Measurements from ENCODE around the gene ELP6.
"Not testable (repeated sequence)": the region's sequence is repeated elsewhere in the genome, so short reads cannot be mapped to it uniquely, and the experiment has no call there.

ELP6 gene

GRCh38 chr3:47504113-47504512 is 9.4 kb downstream of the ELP6 start:
- H3K9me3 ChIP-seq (ENCODE audit: low read length) = no peaks in the 10 kb centered on the region
- peaks cover 33% of the 10 kb centered on the region for H3K36me3 ChIP-seq (ENCODE audit: insufficient read depth, low read length)
- H3K27ac ChIP-seq (ENCODE audit: low read depth, low read length) = no peak overlapping the region

DNA sequence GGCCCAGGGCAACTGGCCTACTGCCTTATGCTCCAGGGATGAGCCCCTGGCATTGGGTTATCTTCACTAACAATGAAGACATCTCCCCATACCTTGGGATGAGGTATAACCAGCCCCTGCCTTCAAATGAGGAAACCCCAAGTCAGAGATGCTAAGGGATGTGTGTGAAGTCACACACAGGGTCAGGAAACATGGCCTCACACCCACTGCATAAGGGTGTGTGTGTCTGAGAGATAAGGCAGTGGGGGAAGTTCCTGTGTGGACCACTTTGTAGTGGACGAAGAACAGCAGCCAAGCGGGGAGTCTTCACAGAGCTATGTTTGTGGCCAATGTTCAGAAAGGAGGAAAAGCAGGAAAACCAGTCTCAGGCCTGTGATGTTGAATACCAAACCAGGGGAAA is 10.5 kb downstream of the ELP6 start:
- Histone ChIP-seq H3K36me3 (ENCODE audit: insufficient read depth, low read length) (peaks cover 41% of the 10 kb centered on the region), H3K9me3 (ENCODE audit: low read length) (no peaks in the 10 kb centered on the region), H3K27me3 (ENCODE audit: control insufficient read depth in 1 of 2, insufficient read depth in 2 of 2, low read length in 2 of 2) (no peaks in the 10 kb centered on the region), H3K4me3 (ENCODE audit: low read depth in 1 of 2, low read length in 2 of 2) (no peak overlapping the region), H3K4me1 (ENCODE audit: insufficient read depth, low read length) (no peaks in the 10 kb centered on the region), H3K27ac (ENCODE audit: low read depth, low read length) (no peak overlapping the region), H3K9ac (ENCODE audit: low read length) (no peak overlapping the region)

More at GRCh38 chr3:47504113-47504512, 9.4 kb downstream of the ELP6 start:
- Histone ChIP-seq H3K4me3 (ENCODE audit: low read depth in 1 of 2, low read length in 2 of 2) (no peak overlapping the region), H3K9ac (ENCODE audit: low read length) (no peak overlapping the region), H3K4me1 (ENCODE audit: insufficient read depth, low read length) (no peaks in the 10 kb centered on the region), H3K27me3 (ENCODE audit: control insufficient read depth in 1 of 2, insufficient read depth in 2 of 2, low read length in 2 of 2) (no peaks in the 10 kb centered on the region)

GRCh38 chr3:47496892-47497291 is 16.6 kb downstream of the ELP6 start:
- Histone ChIP-seq H3K4me1 (ENCODE audit: insufficient read depth, low read length) (no peaks in the 10 kb centered on the region), H3K4me3 (ENCODE audit: low read depth in 1 of 2, low read length in 2 of 2) (no peak overlapping the region), H3K36me3 (ENCODE audit: insufficient read depth, low read length) (peaks cover 37% of the 10 kb centered on the region)

GRCh38 chr3:47495886-47496285 is 17.6 kb downstream of the ELP6 start:
- Histone ChIP-seq H3K9ac (ENCODE audit: low read length) (no peak overlapping the region), H3K27me3 (ENCODE audit: control insufficient read depth in 1 of 2, insufficient read depth in 2 of 2, low read length in 2 of 2) (no peaks in the 10 kb centered on the region), H3K9me3 (ENCODE audit: low read length) (no peaks in the 10 kb centered on the region), H3K36me3 (ENCODE audit: insufficient read depth, low read length) (peaks cover 29% of the 10 kb centered on the region), H3K4me1 (ENCODE audit: insufficient read depth, low read length) (no peaks in the 10 kb centered on the region), H3K4me3 (ENCODE audit: low read depth in 1 of 2, low read length in 2 of 2) (no peak overlapping the region), H3K27ac (ENCODE audit: low read depth, low read length) (no peak overlapping the region)

More at GRCh38 chr3:47496892-47497291, 16.6 kb downstream of the ELP6 start:
- H3K27me3 ChIP-seq (ENCODE audit: control insufficient read depth in 1 of 2, insufficient read depth in 2 of 2, low read length in 2 of 2) = no peaks in the 10 kb centered on the region
- H3K27ac ChIP-seq (ENCODE audit: low read depth, low read length) = no peak overlapping the region
- no peaks in the 10 kb centered on the region for H3K9me3 ChIP-seq (ENCODE audit: low read length)
- no peak overlapping the region for H3K9ac ChIP-seq (ENCODE audit: low read length)

DNA sequence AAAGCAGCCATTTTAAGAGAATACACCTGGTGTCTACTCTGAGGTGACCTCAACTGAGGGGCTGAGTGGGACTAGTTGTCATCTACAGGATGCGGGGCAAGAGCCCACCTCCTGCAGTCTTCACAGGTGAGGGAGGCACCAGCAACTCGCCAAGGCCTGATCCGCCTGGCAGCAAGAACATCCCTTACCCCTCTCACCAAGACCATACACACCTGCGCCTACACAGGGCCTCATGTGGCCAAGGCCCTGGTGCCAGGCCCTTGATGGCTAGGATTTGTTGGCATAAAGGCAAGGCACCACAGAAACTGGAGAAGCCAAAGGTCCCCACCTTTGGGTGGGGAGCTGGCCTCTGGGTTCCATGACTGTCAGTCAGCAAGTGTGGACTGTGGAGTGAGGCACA is 18.4 kb downstream of the ELP6 start:
- Histone ChIP-seq H3K36me3 (ENCODE audit: insufficient read depth, low read length) (peaks cover 24% of the 10 kb centered on the region), H3K9me3 (ENCODE audit: low read length) (no peaks in the 10 kb centered on the region), H3K4me3 (ENCODE audit: low read depth in 1 of 2, low read length in 2 of 2) (no peak overlapping the region), H3K9ac (ENCODE audit: low read length) (no peak overlapping the region), H3K27ac (ENCODE audit: low read depth, low read length) (no peak overlapping the region), H3K27me3 (ENCODE audit: control insufficient read depth in 1 of 2, insufficient read depth in 2 of 2, low read length in 2 of 2) (no peaks in the 10 kb centered on the region), H3K4me1 (ENCODE audit: insufficient read depth, low read length) (no peaks in the 10 kb centered on the region)

DNA sequence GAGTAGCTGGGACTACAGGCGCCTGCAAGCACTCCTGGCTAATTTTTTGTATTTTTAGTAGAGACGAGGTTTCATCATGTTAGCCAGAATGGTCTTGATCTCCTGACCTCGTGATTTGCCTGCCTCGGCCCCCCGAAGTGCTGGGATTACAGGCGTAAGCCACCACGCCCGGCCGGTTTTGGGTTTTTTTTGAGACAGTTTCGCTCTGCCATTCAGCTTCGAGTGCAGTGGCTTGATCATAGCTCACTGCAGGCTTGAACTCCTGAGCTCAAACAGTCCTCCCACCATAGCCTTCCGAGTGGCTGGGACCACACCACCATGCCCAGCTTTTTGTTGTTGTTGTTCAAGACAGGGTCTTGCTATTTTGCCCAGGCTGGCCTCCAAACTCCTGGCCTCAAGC is 21.7 kb downstream of the ELP6 start:
- no peak overlapping the region for H3K4me3 ChIP-seq (ENCODE audit: low read depth in 1 of 2, low read length in 2 of 2)
- H3K27ac ChIP-seq (ENCODE audit: low read depth, low read length) = no peak overlapping the region
- H3K9ac ChIP-seq (ENCODE audit: low read length) = no peak overlapping the region
- H3K36me3 ChIP-seq (ENCODE audit: insufficient read depth, low read length) = peaks cover 11% of the 10 kb centered on the region
- no peaks in the 10 kb centered on the region for H3K9me3 ChIP-seq (ENCODE audit: low read length)
- no peaks in the 10 kb centered on the region for H3K4me1 ChIP-seq (ENCODE audit: insufficient read depth, low read length)
- H3K27me3 ChIP-seq (ENCODE audit: control insufficient read depth in 1 of 2, insufficient read depth in 2 of 2, low read length in 2 of 2) = no peaks in the 10 kb centered on the region

GRCh38 chr3:47491186-47491585 is 22.3 kb downstream of the ELP6 start:
- no peak overlapping the region for H3K27ac ChIP-seq (ENCODE audit: low read depth, low read length)
- no peaks in the 10 kb centered on the region for H3K27me3 ChIP-seq (ENCODE audit: control insufficient read depth in 1 of 2, insufficient read depth in 2 of 2, low read length in 2 of 2)
- H3K36me3 ChIP-seq (ENCODE audit: insufficient read depth, low read length) = peaks cover 11% of the 10 kb centered on the region

DNA sequence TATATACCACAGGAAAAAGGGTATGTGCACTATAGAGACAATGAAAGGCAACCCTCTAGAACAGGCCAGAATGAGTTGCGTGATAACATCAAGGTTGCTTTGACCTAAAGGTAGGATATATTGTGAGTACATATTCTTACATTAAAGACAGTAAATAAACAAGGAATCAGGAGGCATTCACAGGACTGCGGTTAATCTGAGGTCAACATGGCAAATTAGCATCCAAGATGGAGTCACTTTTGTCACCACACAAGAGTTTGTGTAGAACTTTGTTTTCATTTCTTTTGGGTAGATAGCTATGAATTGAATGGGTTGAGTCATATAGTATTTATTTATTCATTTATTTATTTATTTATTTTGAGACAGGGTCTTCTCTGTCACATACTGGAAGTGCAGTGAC is 26.2 kb downstream of the ELP6 start:
- no peak overlapping the region for H3K27ac ChIP-seq (ENCODE audit: low read depth, low read length)

More at GRCh38 chr3:47491186-47491585, 22.3 kb downstream of the ELP6 start:
- Histone ChIP-seq H3K9me3 (ENCODE audit: low read length) (no peaks in the 10 kb centered on the region), H3K4me3 (ENCODE audit: low read depth in 1 of 2, low read length in 2 of 2) (no peak overlapping the region), H3K9ac (ENCODE audit: low read length) (no peak overlapping the region), H3K4me1 (ENCODE audit: insufficient read depth, low read length) (no peaks in the 10 kb centered on the region)

GRCh38 chr3:47485812-47486211 is 27.7 kb downstream of the ELP6 start:
- no peak overlapping the region for H3K9ac ChIP-seq (ENCODE audit: low read length)
- no peaks in the 10 kb centered on the region for H3K27me3 ChIP-seq (ENCODE audit: control insufficient read depth in 1 of 2, insufficient read depth in 2 of 2, low read length in 2 of 2)
- no peak overlapping the region for H3K4me3 ChIP-seq (ENCODE audit: low read depth in 1 of 2, low read length in 2 of 2)
- no peaks in the 10 kb centered on the region for H3K4me1 ChIP-seq (ENCODE audit: insufficient read depth, low read length)
- H3K27ac ChIP-seq (ENCODE audit: low read depth, low read length) = no peak overlapping the region
- no peaks in the 10 kb centered on the region for H3K9me3 ChIP-seq (ENCODE audit: low read length)
- no peaks in the 10 kb centered on the region for H3K36me3 ChIP-seq (ENCODE audit: insufficient read depth, low read length)

More for the DNA sequence above, 26.2 kb downstream of the ELP6 start:
- no peaks in the 10 kb centered on the region for H3K36me3 ChIP-seq (ENCODE audit: insufficient read depth, low read length)
- H3K9ac ChIP-seq (ENCODE audit: low read length) = no peak overlapping the region
- H3K9me3 ChIP-seq (ENCODE audit: low read length) = no peaks in the 10 kb centered on the region
- H3K4me1 ChIP-seq (ENCODE audit: insufficient read depth, low read length) = no peaks in the 10 kb centered on the region
- H3K4me3 ChIP-seq (ENCODE audit: low read depth in 1 of 2, low read length in 2 of 2) = no peak overlapping the region
- H3K27me3 ChIP-seq (ENCODE audit: control insufficient read depth in 1 of 2, insufficient read depth in 2 of 2, low read length in 2 of 2) = no peaks in the 10 kb centered on the region

DNA sequence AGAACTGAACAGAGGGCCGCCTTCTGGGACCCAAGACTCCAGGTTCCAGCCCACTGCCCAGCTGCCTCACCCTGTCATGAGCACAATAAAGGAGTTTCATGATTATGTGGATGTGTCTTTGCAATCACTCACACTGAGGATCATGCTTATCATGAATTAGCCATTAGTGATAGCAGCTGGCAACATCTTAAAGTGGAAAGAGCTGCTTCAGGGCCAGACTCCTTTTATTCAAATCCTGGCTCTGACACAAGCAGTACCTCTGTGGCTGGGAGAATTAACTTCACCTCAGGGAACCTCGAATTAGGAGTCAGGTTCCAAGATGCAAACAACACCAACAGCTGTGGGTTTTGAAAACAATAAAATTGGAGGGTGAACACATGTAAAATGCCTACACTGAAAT is 31.1 kb downstream of the ELP6 start:
- H3K9me3 ChIP-seq (ENCODE audit: low read length) = no peaks in the 10 kb centered on the region
- H3K27me3 ChIP-seq (ENCODE audit: control insufficient read depth in 1 of 2, insufficient read depth in 2 of 2, low read length in 2 of 2) = no peaks in the 10 kb centered on the region
- no peaks in the 10 kb centered on the region for H3K4me1 ChIP-seq (ENCODE audit: insufficient read depth, low read length)
- no peaks in the 10 kb centered on the region for H3K36me3 ChIP-seq (ENCODE audit: insufficient read depth, low read length)
- H3K9ac ChIP-seq (ENCODE audit: low read length) = no peak overlapping the region
- H3K4me3 ChIP-seq (ENCODE audit: low read depth in 1 of 2, low read length in 2 of 2) = no peak overlapping the region
- H3K27ac ChIP-seq (ENCODE audit: low read depth, low read length) = no peak overlapping the region

GRCh38 chr3:47481763-47482162 is 31.7 kb downstream of the ELP6 start:
- H3K9ac ChIP-seq (ENCODE audit: low read length) = not testable (repeated sequence)

GRCh38 chr3:47480267-47480666 is 33.2 kb downstream of the ELP6 start:
- not testable (repeated sequence) for H3K36me3 ChIP-seq (ENCODE audit: insufficient read depth, low read length); H3K4me3 ChIP-seq (ENCODE audit: low read depth in 1 of 2, low read length in 2 of 2); H3K4me1 ChIP-seq (ENCODE audit: insufficient read depth, low read length); H3K27me3 ChIP-seq (ENCODE audit: control insufficient read depth in 1 of 2, insufficient read depth in 2 of 2, low read length in 2 of 2); H3K9me3 ChIP-seq (ENCODE audit: low read length); H3K9ac ChIP-seq (ENCODE audit: low read length); H3K27ac ChIP-seq (ENCODE audit: low read depth, low read length)

More at GRCh38 chr3:47481763-47482162, 31.7 kb downstream of the ELP6 start:
- H3K27ac ChIP-seq (ENCODE audit: low read depth, low read length); H3K9me3 ChIP-seq (ENCODE audit: low read length); H3K4me3 ChIP-seq (ENCODE audit: low read depth in 1 of 2, low read length in 2 of 2); H3K36me3 ChIP-seq (ENCODE audit: insufficient read depth, low read length); H3K27me3 ChIP-seq (ENCODE audit: control insufficient read depth in 1 of 2, insufficient read depth in 2 of 2, low read length in 2 of 2); H3K4me1 ChIP-seq (ENCODE audit: insufficient read depth, low read length): not testable (repeated sequence)
